DMS53 treated with DMSO at 0.1 percent for 48 hours (cell line): ENCODE data around the gene OPALIN.

Experiments used
- DNase-seq: peaks from one replicate; lab custom pipeline; 2025; ENCODE audit not compliant: unreplicated experiment; lab: John Stamatoyannopoulos, UW

The OPALIN gene

GRCh38 chr10:96374639-96374984, 15.8 kb upstream of the OPALIN start:
- no peak for DNase-seq

- no peak for DNase-seq
These were observed 15.2 kb upstream of the OPALIN start for GRCh38 chr10:96374004-96374403.

- DNase-seq: no peak
These were observed 12.6 kb upstream of the OPALIN start for GRCh38 chr10:96371356-96371755.

GRCh38 chr10:96370584-96371157, 11.9 kb upstream of the OPALIN start:
- DNase-seq: peak; percentile 46

- DNase-seq: no peak
These were observed 11.2 kb upstream of the OPALIN start for GRCh38 chr10:96369890-96370583.

GRCh38 chr10:96368971-96369370, 10.2 kb upstream of the OPALIN start:
- no peak for DNase-seq

GRCh38 chr10:96367470-96367869, 8.7 kb upstream of the OPALIN start:
- no peak for DNase-seq

GRCh38 chr10:96366508-96366907, 7.7 kb upstream of the OPALIN start:
- no peak for DNase-seq

- DNase-seq: no peak
These were observed 6.8 kb upstream of the OPALIN start for GRCh38 chr10:96365571-96365970.

- no peak for DNase-seq
These were observed 2.0 kb upstream of the OPALIN start for GRCh38 chr10:96360766-96361165.

- DNase-seq: no peak
These were observed 1.5 kb upstream of the OPALIN start for GRCh38 chr10:96360331-96360730.

GRCh38 chr10:96359616-96360015, 814 bp upstream of the OPALIN start:
- DNase-seq: no peak

GRCh38 chr10:96357038-96357620, 1.7 kb downstream of the OPALIN start:
- no peak for DNase-seq

GRCh38 chr10:96352582-96352981, 6.2 kb downstream of the OPALIN start:
- DNase-seq: no peak

- DNase-seq: no peak
These were observed 6.8 kb downstream of the OPALIN start for GRCh38 chr10:96352027-96352426.

GRCh38 chr10:96346295-96346694, 12.5 kb downstream of the OPALIN start:
- no peak for DNase-seq

- DNase-seq: no peak
These were observed 13.6 kb downstream of the OPALIN start for GRCh38 chr10:96345222-96345621.

GRCh38 chr10:96344178-96344577, 14.6 kb downstream of the OPALIN start:
- no peak for DNase-seq

- DNase-seq: no peak
These were observed 16.4 kb downstream of the OPALIN start for GRCh38 chr10:96342402-96342801.

GRCh38 chr10:96341219-96342182, 17.3 kb downstream of the OPALIN start:
- peak; percentile 24 for DNase-seq
